CD1c-positive myeloid dendritic cell (primary cell): ENCODE measurements around the gene FERMT2.
"Not testable (repeated sequence)": the region's sequence is repeated elsewhere in the genome, so short reads cannot be mapped to it uniquely, and the experiment has no call there.

Experiments used
- DNase-seq: peaks from one replicate; pipeline ENCODE4 v3.0.0-alpha.2; 2016; ENCODE audit errors: extremely low spot score

FERMT2 gene

GRCh38 chr14:52900731-52901130 is 50.1 kb downstream of the FERMT2 start:
- DNase-seq, result no peak

- no peak for DNase-seq
These were observed 52.4 kb downstream of the FERMT2 start for GRCh38 chr14:52898496-52898895.

GRCh38 chr14:52895000-52895399 is 55.9 kb downstream of the FERMT2 start:
- no peak for DNase-seq

GRCh38 chr14:52891800-52892199 is 59.0 kb downstream of the FERMT2 start:
- DNase-seq, result no peak

GRCh38 chr14:52888839-52889838 is 61.7 kb downstream of the FERMT2 start:
- DNase-seq, result no peak

GRCh38 chr14:52888159-52888558 is 62.7 kb downstream of the FERMT2 start:
- no peak for DNase-seq

- no peak for DNase-seq
These were observed 65.6 kb downstream of the FERMT2 start for GRCh38 chr14:52885230-52885629.

GRCh38 chr14:52883658-52884057 is 67.2 kb downstream of the FERMT2 start:
- no peak for DNase-seq

- DNase-seq, result no peak
These were observed 68.0 kb downstream of the FERMT2 start for GRCh38 chr14:52882824-52883223.

- DNase-seq, result no peak
These were observed 70.9 kb downstream of the FERMT2 start for GRCh38 chr14:52879958-52880357.

GRCh38 chr14:52878946-52879345 is 71.9 kb downstream of the FERMT2 start:
- DNase-seq, result no peak

- DNase-seq, result no peak
These were observed 72.4 kb downstream of the FERMT2 start for GRCh38 chr14:52878469-52878868.

- DNase-seq, result no peak
These were observed 73.2 kb downstream of the FERMT2 start for GRCh38 chr14:52877628-52878027.

GRCh38 chr14:52876806-52877205 is 74.0 kb downstream of the FERMT2 start:
- DNase-seq, result no peak

GRCh38 chr14:52876311-52876710 is 74.5 kb downstream of the FERMT2 start:
- DNase-seq, result no peak

GRCh38 chr14:52875707-52876106 is 75.1 kb downstream of the FERMT2 start:
- no peak for DNase-seq

GRCh38 chr14:52874389-52874788 is 76.5 kb downstream of the FERMT2 start:
- DNase-seq, result no peak

GRCh38 chr14:52873694-52874093 is 77.2 kb downstream of the FERMT2 start:
- DNase-seq, result no peak

- no peak for DNase-seq
These were observed 77.8 kb downstream of the FERMT2 start for GRCh38 chr14:52873065-52873464.

GRCh38 chr14:52871606-52872005 is 79.2 kb downstream of the FERMT2 start:
- no peak for DNase-seq

- DNase-seq, result no peak
These were observed 81.8 kb downstream of the FERMT2 start for GRCh38 chr14:52868911-52869618.

GRCh38 chr14:52864893-52865292 is 86.0 kb downstream of the FERMT2 start:
- not testable (repeated sequence) for DNase-seq

- no peak for DNase-seq
These were observed 87.5 kb downstream of the FERMT2 start for GRCh38 chr14:52863334-52863700.
